IPS-18c (cell line): Measurements from ENCODE around the gene IL5RA.

Experiments
- H3K4me3 ChIP-seq: 2 replicates; pipeline ENCODE4 v1.7.0; 2013; ENCODE audit warnings: low read depth, mild to moderate bottlenecking, low read length, moderate library complexity; ENCODE audit not compliant: insufficient read depth
- H3K9me3 ChIP-seq: one replicate; pipeline ENCODE4 v1.6.1; 2013; ENCODE audit warnings: mild to moderate bottlenecking, low read length, moderate library complexity; ENCODE audit not compliant: control insufficient read depth, insufficient read depth

IL5RA gene, protein sequence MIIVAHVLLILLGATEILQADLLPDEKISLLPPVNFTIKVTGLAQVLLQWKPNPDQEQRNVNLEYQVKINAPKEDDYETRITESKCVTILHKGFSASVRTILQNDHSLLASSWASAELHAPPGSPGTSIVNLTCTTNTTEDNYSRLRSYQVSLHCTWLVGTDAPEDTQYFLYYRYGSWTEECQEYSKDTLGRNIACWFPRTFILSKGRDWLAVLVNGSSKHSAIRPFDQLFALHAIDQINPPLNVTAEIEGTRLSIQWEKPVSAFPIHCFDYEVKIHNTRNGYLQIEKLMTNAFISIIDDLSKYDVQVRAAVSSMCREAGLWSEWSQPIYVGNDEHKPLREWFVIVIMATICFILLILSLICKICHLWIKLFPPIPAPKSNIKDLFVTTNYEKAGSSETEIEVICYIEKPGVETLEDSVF

DNA sequence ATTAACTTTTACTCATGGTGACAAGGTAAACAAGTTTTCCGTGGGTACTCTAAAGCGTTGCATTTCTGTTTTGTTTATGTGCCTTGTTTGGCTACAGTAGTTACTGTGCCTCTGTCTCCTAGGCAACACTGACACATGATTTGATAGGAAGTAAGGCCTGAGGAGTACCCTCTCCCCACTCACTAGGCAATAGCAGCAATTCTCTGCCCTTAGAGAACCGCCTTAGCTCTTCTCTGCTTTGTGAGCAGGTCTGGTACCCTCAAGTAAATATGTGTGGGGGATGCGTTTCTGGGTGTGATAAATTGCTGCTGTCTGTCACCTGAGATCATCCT, at the start of gene IL5RA:
Gene IL5RA (minus strand): TSS at position 76 of the 332 bp plus-strand sequence. CDS start 5,390 bp downstream, outside the sequence.
- H3K4me3 ChIP-seq: no peak within 1 kb of the TSS

GRCh38 chr3:3157484-3157883, 47.3 kb upstream of the IL5RA start:
- no peak overlapping the region for H3K4me3 ChIP-seq
- H3K9me3 ChIP-seq: no peaks in the 10 kb centered on the region

More for the DNA sequence above, at the start of gene IL5RA:
- no peaks in the 10 kb centered on the region for H3K9me3 ChIP-seq

- H3K4me3 ChIP-seq: no peak overlapping the region
- H3K9me3 ChIP-seq: no peaks in the 10 kb centered on the region
These were observed 44.9 kb upstream of the IL5RA start for GRCh38 chr3:3154879-3155610.

- Histone ChIP-seq H3K9me3 (no peaks in the 10 kb centered on the region), H3K4me3 (no peak overlapping the region)
These were observed 41.3 kb upstream of the IL5RA start for GRCh38 chr3:3151513-3151912.

DNA sequence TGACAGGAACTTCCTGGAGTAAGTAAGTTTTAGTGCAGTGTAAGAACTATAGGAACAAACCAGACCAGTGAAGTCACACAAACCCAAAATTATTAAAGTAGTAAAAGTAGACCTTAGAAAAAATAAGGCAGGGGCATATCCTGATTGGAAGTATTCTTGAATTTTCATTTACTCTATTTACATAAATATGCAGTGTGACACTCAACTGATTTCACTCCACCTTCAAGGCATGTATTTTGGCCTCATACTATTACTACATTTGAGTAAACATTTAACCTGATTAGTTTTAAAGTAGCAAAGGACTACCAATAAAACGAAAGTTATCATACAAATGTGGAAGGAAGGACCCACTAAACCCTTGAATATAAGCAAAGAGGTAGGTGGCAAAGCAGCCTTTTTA, 39.4 kb upstream of the IL5RA start:
- Histone ChIP-seq H3K4me3 (no peak overlapping the region), H3K9me3 (no peaks in the 10 kb centered on the region)

GRCh38 chr3:3145831-3146230, 35.7 kb upstream of the IL5RA start:
- Histone ChIP-seq H3K9me3 (no peaks in the 10 kb centered on the region), H3K4me3 (no peak overlapping the region)

DNA sequence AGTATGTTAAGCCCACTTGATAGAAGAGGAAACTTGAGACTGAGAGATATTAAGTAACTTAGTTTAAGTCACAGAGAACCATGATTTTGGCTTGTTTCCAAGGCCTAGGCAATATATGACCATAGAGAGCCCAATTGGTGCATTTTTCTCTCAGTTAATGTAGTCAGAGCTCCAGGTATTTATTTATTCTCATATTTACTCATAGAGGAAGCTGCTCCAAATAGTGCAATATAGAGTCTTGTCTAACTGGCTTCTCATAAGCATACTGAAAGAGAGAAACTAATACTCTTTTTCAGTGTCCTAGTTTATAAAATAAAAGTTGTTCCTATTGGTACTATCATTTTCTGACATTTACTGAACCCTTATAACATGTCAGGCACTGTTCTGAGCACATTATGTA, 31.8 kb upstream of the IL5RA start:
- no peak overlapping the region for H3K4me3 ChIP-seq
- no peaks in the 10 kb centered on the region for H3K9me3 ChIP-seq

DNA sequence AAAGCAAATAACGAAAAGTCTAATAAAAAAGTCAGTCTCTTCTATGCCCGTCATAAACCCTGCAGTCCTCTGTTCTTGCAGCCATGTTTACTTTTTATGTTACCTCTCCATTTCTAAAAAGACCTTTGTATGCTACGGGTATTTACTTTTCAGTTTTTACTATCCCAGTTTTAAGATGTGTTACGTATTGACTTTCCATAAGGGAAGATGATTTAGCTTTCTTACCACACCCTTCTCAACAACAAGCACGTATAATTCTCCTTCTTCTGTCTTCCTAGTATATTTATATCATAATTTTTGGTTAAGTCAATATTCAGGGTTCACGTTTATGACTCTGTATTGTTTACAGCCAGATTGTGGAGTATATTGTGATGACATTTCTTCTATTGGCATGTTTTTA, 27.4 kb upstream of the IL5RA start:
- Histone ChIP-seq H3K9me3 (no peaks in the 10 kb centered on the region), H3K4me3 (no peak overlapping the region)

- Histone ChIP-seq H3K4me3 (no peak overlapping the region), H3K9me3 (no peaks in the 10 kb centered on the region)
These were observed 24.7 kb upstream of the IL5RA start for GRCh38 chr3:3134750-3135448.

DNA sequence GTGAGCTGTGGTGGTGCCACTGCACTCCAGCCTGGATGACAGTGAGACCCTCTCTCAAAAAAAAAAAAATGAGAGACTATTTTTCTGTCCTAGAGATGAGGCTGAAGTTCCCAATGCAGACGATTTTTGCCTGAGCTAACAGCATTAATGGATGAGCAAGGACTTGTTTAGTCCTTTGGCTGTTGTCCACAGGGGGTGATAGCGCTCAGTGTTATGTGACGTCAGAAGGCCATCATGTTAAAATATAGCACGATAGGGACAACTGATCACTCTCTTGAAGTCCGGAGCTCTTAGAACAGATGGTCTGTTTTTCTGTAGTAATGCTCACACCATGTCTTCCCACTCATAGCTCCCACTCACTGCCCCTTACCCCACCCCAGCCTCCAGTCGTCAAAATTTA, 23.3 kb upstream of the IL5RA start:
- Histone ChIP-seq H3K9me3 (no peaks in the 10 kb centered on the region), H3K4me3 (no peak overlapping the region)

GRCh38 chr3:3129579-3129978, 19.4 kb upstream of the IL5RA start:
- no peak overlapping the region for H3K4me3 ChIP-seq

GRCh38 chr3:3127432-3128010, 17.3 kb upstream of the IL5RA start:
- Histone ChIP-seq H3K4me3 (peak overlapping the region; percentile 90), H3K9me3 (no peaks in the 10 kb centered on the region)

More at GRCh38 chr3:3129579-3129978, 19.4 kb upstream of the IL5RA start:
- H3K9me3 ChIP-seq: no peaks in the 10 kb centered on the region

DNA sequence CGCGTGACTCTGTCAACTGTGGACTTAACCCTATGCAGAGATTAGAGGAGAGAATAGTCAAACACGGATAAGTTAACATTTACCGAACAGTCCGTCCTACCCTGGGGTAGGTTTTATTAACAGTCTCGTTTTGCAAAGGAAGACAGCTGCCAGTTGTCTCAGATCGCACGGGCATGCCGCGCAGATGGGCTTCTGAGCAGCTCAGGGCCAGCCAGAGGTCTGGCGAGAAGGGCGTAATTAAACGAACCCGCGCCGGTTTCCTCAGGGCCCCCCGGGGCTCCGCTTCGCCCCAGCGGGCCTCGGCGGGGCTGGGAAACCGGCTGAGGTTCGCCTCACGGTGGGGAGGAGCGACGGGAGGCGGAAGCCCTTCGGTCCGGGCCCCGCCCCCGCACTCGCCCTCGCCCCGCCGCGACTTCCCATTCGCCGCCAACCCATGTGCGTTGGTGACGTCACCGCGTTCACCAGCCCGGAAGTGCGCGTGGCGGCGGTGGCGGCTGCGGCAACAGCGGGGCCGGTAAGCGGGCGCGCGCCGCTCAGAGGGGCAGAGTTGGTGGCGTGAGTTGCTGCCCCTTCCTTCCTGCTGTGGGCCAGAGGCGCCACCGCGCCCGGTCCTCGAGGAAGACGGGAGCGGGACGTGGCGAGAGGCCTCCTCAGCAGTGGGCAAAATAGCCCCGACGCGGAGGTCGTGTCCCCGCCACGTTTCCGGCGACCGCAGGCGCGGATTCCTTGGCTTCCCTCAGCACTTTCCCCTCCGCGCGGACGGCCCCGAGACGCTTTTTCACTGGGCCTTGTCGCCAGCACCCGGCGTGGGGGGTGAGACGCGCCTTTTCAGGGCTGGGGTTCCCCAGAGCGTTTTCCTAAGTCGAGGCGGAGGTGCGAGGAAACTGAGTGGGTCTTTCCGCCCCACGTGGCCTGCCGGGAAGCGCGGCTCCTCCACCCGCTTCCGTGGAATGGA, 16.6 kb upstream of the IL5RA start, which contains the start of gene TRNT1:
Gene TRNT1 (plus strand): TSS at position 464 of the 955 bp plus-strand sequence. CDS start 2,101 bp downstream, outside the sequence.
- Histone ChIP-seq H3K4me3 (peak within 1 kb of the TSS; percentile 90), H3K9me3 (no peaks in the 10 kb centered on the region)

DNA sequence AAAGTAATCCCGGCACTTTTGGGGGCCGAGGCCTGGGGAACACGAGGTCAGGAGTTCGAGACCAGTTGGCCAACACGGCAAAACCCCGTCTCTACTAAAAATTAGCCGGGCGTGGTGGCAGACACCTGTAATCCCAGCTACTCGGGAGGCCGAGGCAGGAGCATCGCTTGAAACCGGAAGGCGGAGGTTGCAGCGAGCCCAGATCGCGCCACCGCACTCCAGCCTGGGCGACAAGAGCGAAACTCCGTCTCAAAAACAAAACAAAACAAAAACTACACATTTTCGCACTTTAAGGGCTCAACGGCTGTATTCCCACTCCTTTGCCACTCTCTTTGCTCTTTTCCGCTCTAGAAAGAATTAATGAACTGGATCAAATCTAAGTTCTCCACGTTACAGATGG, 15.8 kb upstream of the IL5RA start:
- H3K9me3 ChIP-seq: no peaks in the 10 kb centered on the region
- peak overlapping the region; percentile 90 for H3K4me3 ChIP-seq

GRCh38 chr3:3119393-3119851, 9.2 kb upstream of the IL5RA start:
- H3K9me3 ChIP-seq: no peaks in the 10 kb centered on the region
- no peak overlapping the region for H3K4me3 ChIP-seq

DNA sequence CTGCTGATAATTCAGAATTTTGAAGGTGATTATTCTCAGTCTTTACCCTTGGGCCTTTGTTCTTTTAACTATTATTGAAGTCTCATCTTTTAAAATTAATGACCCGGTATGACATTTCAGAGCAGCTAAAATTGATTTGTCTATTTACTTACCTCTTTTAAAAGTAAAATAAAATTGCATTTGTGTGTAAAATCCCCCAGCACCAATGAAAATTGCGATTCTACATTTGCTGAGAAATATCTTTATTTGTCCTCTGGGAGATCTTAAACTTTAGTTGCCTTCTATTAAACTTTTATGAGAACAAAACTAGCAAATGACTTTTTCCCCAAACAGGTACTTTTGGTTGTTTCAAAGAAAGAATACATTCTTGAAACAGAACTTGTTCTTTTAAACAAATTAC, 7.5 kb upstream of the IL5RA start:
- no peaks in the 10 kb centered on the region for H3K9me3 ChIP-seq
- no peak overlapping the region for H3K4me3 ChIP-seq
